Neuronal stem cell (in vitro differentiated cells): ENCODE data around the gene CLASP1.

Source experiments
- DNase-seq: peaks from one replicate; pipeline ENCODE4 v3.0.0-alpha.2; 2013; ENCODE audit warnings: low spot score
- H2AFZ ChIP-seq: one replicate; pipeline ENCODE4 v1.6.1; 2013; ENCODE audit warnings: mild to moderate bottlenecking, low read length, inconsistent platforms
- H2AK5ac ChIP-seq: 2 replicates; pipeline ENCODE4 v1.6.1; 2013; ENCODE audit warnings: low read depth, mild to moderate bottlenecking, inconsistent platforms, low read length, moderate library complexity, mixed read lengths
- H2BK120ac ChIP-seq: 2 replicates; pipeline ENCODE4 v1.6.1; 2013; ENCODE audit warnings: low read depth, mild to moderate bottlenecking, inconsistent platforms, low read length, moderate library complexity, mixed read lengths
- H2BK12ac ChIP-seq: one replicate; pipeline ENCODE4 v1.6.1; 2013; ENCODE audit warnings: low read length, inconsistent platforms
- H2BK15ac ChIP-seq: 2 replicates; pipeline ENCODE4 v1.6.1; 2013; ENCODE audit warnings: mild to moderate bottlenecking, low read length, inconsistent platforms, mixed read lengths
- H2BK5ac ChIP-seq: one replicate; pipeline ENCODE4 v1.6.1; 2013; ENCODE audit warnings: inconsistent platforms, mild to moderate bottlenecking, low read length, moderate library complexity
- H3K14ac ChIP-seq: one replicate; pipeline ENCODE4 v1.6.1; 2013; ENCODE audit warnings: low read length, inconsistent platforms
- H3K18ac ChIP-seq: 2 replicates; pipeline ENCODE4 v1.6.1; 2013; ENCODE audit warnings: low read length, inconsistent platforms
- H3K23ac ChIP-seq: 2 replicates; pipeline ENCODE4 v1.6.1; 2013; ENCODE audit warnings: low read depth, mild to moderate bottlenecking, mixed read lengths, low read length, inconsistent platforms; ENCODE audit not compliant: poor library complexity
- H3K27ac ChIP-seq: replicated peaks from 3 replicates; pipeline ENCODE4 v1.5.1; 2013; ENCODE audit warnings: low read length, inconsistent platforms
- H3K27me3 ChIP-seq, 3 experiments: 2 replicates each; pipeline ENCODE4 v1.6.1; 2013; ENCODE audit warnings: low read length in 3 of 3, mild to moderate bottlenecking in 2 of 3, inconsistent platforms in 1 of 3, low read depth in 1 of 3, mixed read lengths in 1 of 3, moderate library complexity in 1 of 3; ENCODE audit not compliant: control insufficient read depth in 3 of 3, insufficient read depth in 3 of 3
- H3K36me3 ChIP-seq, 2 donors: replicated peaks in 1 of 2; 2 replicates each; pipeline ENCODE4 v1.6.1; 2013; ENCODE audit warnings: low read length in 2 of 2; ENCODE audit not compliant: control insufficient read depth in 2 of 2, insufficient read depth in 2 of 2
- H3K4ac ChIP-seq: 2 replicates; pipeline ENCODE4 v1.6.1; 2013; ENCODE audit warnings: inconsistent platforms, mild to moderate bottlenecking, low read length, moderate library complexity
- H3K4me1 ChIP-seq, 2 donors: 1 replicate in 1 of 2; 2 replicates in 1 of 2; pipeline ENCODE4 v1.6.1; 2013; ENCODE audit warnings: low read length in 2 of 2, low read depth in 1 of 2; ENCODE audit not compliant: control insufficient read depth in 2 of 2, insufficient read depth in 1 of 2
- H3K4me2 ChIP-seq: one replicate; pipeline ENCODE4 v1.6.1; 2013; ENCODE audit warnings: mild to moderate bottlenecking, low read length, inconsistent platforms; ENCODE audit not compliant: insufficient read depth, poor library complexity, severe bottlenecking
- H3K4me3 ChIP-seq, 2 donors: 2 replicates each; pipeline ENCODE4 v1.5.1; 2013; ENCODE audit warnings: low read length in 2 of 2, mild to moderate bottlenecking in 2 of 2, inconsistent platforms in 1 of 2, moderate library complexity in 1 of 2
- H3K79me1 ChIP-seq: one replicate; pipeline ENCODE4 v1.6.1; 2013; ENCODE audit warnings: low read depth, mild to moderate bottlenecking, inconsistent platforms, low read length, moderate library complexity
- H3K9ac ChIP-seq: one replicate; pipeline ENCODE4 v1.6.1; 2013; ENCODE audit warnings: mild to moderate bottlenecking, low read depth, low read length, inconsistent platforms; ENCODE audit not compliant: poor library complexity
- H3K9me3 ChIP-seq, 2 donors: replicated peaks in 1 of 2; 2 replicates each; pipeline versions ENCODE3 to v1.6.1; 2013; ENCODE audit warnings: low read length in 2 of 2, mild to moderate bottlenecking in 2 of 2, inconsistent platforms in 1 of 2, low read depth in 1 of 2, mixed read lengths in 1 of 2, moderate library complexity in 1 of 2; ENCODE audit not compliant: control insufficient read depth in 2 of 2, insufficient read depth in 1 of 2
- H4K8ac ChIP-seq: one replicate; pipeline ENCODE4 v1.6.1; 2013; ENCODE audit warnings: low read depth, mild to moderate bottlenecking, inconsistent platforms, low read length, moderate library complexity
- H4K91ac ChIP-seq: one replicate; pipeline ENCODE4 v1.6.1; 2013; ENCODE audit warnings: low read length, low read depth, mild to moderate bottlenecking, inconsistent platforms; ENCODE audit not compliant: poor library complexity
- WGBS, 2 donors: extraction: QIAGEN DNeasy Blood & Tissue Kit; methylation state at CpG; one replicate each; pipeline ENCODE4 v1.1.7; 2013; ENCODE audit warnings: missing lambda C conversion rate in 2 of 2, mixed read lengths in 1 of 2; ENCODE audit not compliant: insufficient read length in 2 of 2, insufficient replicate concordance in 1 of 2; ENCODE audit errors: extremely low coverage in 2 of 2; 5-methylcytosine and 5-hydroxymethylcytosine counted together

The CLASP1 gene

DNA sequence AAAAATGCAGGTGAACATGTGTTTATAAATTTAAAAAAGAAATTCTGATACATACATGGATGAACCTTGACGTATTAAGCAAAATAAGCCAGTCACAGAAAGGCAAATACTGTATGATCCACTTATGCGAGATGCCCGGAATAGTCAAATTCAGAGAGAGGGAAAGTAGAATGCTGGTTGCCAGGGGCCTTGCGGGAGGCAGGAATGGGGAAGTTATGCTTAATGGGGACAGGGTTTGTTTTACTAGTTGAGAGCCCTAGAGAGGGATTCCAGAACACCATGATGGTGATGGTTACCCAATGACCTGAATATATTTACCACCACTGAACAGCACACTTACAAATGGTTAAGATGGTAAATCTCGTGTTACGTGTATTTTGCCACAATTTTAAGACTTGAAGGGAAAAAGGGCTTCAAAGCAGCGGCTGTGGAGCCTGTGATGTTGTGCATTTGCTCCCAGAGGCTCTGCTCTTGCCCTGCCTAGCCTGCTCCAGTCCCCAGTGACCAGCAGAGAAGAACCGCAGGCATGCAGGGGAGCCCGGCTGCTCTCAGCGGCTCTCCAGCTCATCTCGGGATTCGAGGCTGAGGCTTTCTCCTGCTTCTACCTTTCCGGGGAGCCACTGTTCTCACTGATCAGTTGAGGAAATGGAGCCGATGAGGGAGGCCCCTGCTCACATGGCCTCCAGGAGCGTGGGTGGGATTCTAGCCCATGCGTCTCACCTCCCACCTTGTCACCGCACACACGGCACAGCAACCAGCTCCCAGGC is 312.6 kb downstream of the CLASP1 start:
- Histone ChIP-seq H2BK15ac (no peak overlapping the region), H3K27ac (no peak overlapping the region), H3K23ac (no peak overlapping the region), H3K4ac (no peak overlapping the region), H3K4me1 (peaks cover 0 to 5% of the 10 kb centered on the region in 2 donors), H3K36me3 (peaks cover 6 to 47% of the 10 kb centered on the region in 2 donors), H3K18ac (no peak overlapping the region), H3K14ac (no peak overlapping the region), H4K8ac (no peak overlapping the region), H3K9me3 (no peaks in the 10 kb centered on the region), H3K4me2 (no peak overlapping the region), H2AFZ (no peak overlapping the region), H3K4me3 (no peak overlapping the region), H3K79me1 (no peaks in the 10 kb centered on the region), H2BK12ac (no peak overlapping the region), H3K27me3 (no peaks in the 10 kb centered on the region), H2BK5ac (no peak overlapping the region), H3K9ac (no peak overlapping the region), H4K91ac (no peak overlapping the region), H2AK5ac (no peak overlapping the region), H2BK120ac (no peak overlapping the region)
- no peak for DNase-seq
- no CpG with 5 or more reads among the region's 18 CpGs for WGBS, 2 donors

DNA sequence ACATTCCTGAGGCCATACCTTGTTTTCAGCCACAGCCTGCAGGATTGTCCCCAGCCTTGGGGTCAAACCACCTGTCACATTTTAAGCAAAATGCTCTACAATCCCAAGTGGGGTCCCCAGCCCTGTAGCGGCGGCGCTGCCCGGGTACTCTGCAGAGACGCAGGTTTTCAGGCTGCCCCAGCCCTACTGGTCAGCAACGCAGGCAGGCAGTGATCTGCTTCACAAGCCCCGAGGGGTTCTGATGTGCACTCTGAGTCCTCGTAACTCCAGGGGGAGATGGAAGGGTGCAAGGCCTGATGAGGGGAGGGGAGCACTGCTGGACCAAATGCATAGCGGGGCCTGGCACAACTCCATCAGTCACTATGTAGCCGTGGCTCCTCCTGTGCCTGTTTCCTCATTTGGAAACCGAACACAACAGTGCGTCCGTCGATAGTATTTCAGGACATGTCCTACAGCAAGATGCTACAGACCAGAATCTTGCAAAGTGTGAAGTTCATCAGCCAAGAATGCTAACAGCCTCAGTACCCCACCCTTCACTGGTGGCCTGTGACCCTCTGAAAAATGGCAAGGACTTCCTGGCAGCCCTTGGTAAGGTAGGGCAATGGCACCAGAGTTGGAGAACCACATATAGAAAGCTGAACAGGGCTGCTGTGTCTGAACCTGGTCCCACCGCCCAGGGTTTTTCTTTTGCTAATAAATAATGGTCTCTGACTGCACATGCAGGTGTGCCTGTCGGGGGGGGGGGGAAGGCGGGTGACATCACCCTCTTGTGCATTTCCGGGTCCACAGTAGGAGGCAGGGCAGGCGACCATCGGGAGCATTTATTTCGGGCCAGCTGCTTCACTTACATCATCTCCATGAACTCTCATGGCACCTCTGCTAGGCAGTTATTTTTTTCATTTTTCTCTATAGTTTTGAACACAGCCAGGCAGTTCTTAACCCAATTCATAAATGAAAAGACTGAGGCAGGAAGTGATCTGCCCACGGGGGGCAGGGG is 313.7 kb downstream of the CLASP1 start:
- Histone ChIP-seq H4K8ac (no peak overlapping the region), H3K4ac (no peak overlapping the region), H3K27me3 (no peaks in the 10 kb centered on the region), H2BK12ac (no peak overlapping the region), H4K91ac (no peak overlapping the region), H2BK5ac (peak overlapping the region; percentile 6), H3K23ac (no peak overlapping the region), H3K9ac (no peak overlapping the region), H3K4me1 (peaks cover 0 to 5% of the 10 kb centered on the region in 2 donors), H3K14ac (no peak overlapping the region), H3K4me3 (no peak overlapping the region), H2AFZ (no peak overlapping the region), H3K27ac (no peak overlapping the region), H3K36me3 (peaks cover 5 to 36% of the 10 kb centered on the region in 2 donors), H3K79me1 (no peaks in the 10 kb centered on the region), H3K9me3 (no peaks in the 10 kb centered on the region), H2AK5ac (no peak overlapping the region), H2BK120ac (no peak overlapping the region), H2BK15ac (no peak overlapping the region), H3K18ac (no peak overlapping the region), H3K4me2 (no peak overlapping the region)
- no peak for DNase-seq
- no CpG with 5 or more reads among the region's 22 CpGs for WGBS, 2 donors

DNA sequence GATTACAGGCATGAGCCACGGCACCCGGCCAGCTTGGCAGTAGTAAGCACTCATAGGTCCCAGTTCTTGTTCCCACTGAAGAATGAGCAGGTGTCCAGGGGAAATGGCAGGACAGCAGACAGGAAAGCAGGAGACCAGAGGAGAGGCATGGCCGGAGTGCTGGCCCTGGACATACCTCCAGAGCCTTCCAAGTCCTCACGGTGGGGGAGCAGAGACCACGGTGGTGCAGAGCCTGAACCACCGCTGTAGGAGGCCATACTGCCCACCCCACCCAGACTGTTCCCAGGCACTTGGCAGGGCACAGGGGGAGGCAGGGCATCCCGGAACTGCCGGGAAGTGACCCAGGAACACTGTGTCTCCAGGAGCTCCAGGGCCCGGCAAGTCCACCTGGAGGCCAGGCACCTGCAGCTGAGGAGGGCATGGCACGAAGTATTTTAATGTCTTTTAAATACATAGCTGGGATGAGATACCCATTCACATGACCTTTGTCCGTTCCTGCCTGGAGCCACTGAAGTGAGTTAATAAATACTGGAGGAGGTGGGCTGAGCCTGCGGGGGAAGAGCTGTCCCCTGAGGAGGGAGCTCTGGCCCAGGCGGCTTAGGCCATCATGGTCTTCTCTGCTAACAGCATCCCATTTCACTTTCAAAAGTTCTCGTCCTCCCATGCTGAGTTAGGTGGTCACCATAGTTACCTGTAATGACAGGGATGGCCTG is 314.5 kb downstream of the CLASP1 start:
- Histone ChIP-seq H3K14ac (no peak overlapping the region), H4K8ac (no peak overlapping the region)
- no CpG with 5 or more reads among the region's 14 CpGs for WGBS, 2 donors

More for the DNA sequence above, 314.5 kb downstream of the CLASP1 start:
- Histone ChIP-seq H3K27ac (no peak overlapping the region), H3K9ac (no peak overlapping the region), H3K4me1 (peaks cover 0 to 5% of the 10 kb centered on the region in 2 donors), H3K9me3 (no peaks in the 10 kb centered on the region), H2BK15ac (no peak overlapping the region), H3K79me1 (no peaks in the 10 kb centered on the region), H4K91ac (no peak overlapping the region), H3K18ac (peak overlapping the region; percentile 87), H3K27me3 (no peaks in the 10 kb centered on the region), H2BK12ac (no peak overlapping the region), H3K4me3 (no peak overlapping the region), H3K36me3 (peaks cover 4 to 27% of the 10 kb centered on the region in 2 donors), H2BK5ac (peak overlapping the region; percentile 83), H3K23ac (peak overlapping the region; percentile 60), H2BK120ac (no peak overlapping the region), H2AFZ (no peak overlapping the region), H3K4ac (no peak overlapping the region), H3K4me2 (no peak overlapping the region), H2AK5ac (peak overlapping the region; percentile 15)
- DNase-seq, result no peak
